Activated naive CD8-positive, alpha-beta T cell treated with anti-CD3 and anti-CD28 coated beads for 36 hours (primary cell): ENCODE measurements around the gene PDP2. TPM values are rescaled to one million over a fixed set of nuclear protein-coding genes. Genes with fewer than 3 reads are reported as not detected.
A peak's percentile ranks its signal among the peaks of the same experiment; 100 is the strongest.

ENCODE experiments used
- DNase-seq: peaks from one replicate; pipeline ENCODE4 v3.0.0; 2021
- H3K27ac Mint-ChIP-seq: one replicate; pipeline ENCODE4 v1.8.0; 2022; ENCODE audit warnings: mild to moderate bottlenecking, moderate library complexity, mixed read lengths
- H3K27me3 Mint-ChIP-seq: one replicate; pipeline ENCODE4 v1.8.0; 2022; ENCODE audit warnings: mild to moderate bottlenecking, mixed read lengths
- H3K36me3 Mint-ChIP-seq: one replicate; pipeline ENCODE4 v1.8.0; 2021; ENCODE audit warnings: mild to moderate bottlenecking, mixed read lengths
- H3K4me1 Mint-ChIP-seq: one replicate; pipeline ENCODE4 v1.8.0; 2021; ENCODE audit warnings: mixed read lengths
- H3K4me3 Mint-ChIP-seq: one replicate; pipeline ENCODE4 v1.8.0; 2022; ENCODE audit warnings: mild to moderate bottlenecking, moderate library complexity, mixed read lengths
- H3K9me3 Mint-ChIP-seq: one replicate; pipeline ENCODE4 v1.8.0; 2022; ENCODE audit warnings: mixed read lengths
- total RNA-seq, 2 experiments: library from RNA; stranded (reverse); gene quantifications; one replicate each; pipeline ENCODE4 v1.2.3, GENCODE V29; 2021

PDP2 gene
- total RNA-seq, 2 experiments from 2014 or later, result 25.5 to 25.9 TPM

- no peak for DNase-seq
- H3K27me3 Mint-ChIP-seq, result no peaks in the 10 kb centered on the region
- H3K27ac Mint-ChIP-seq, result no peak overlapping the region
- H3K4me1 Mint-ChIP-seq, result peaks cover 3% of the 10 kb centered on the region
- H3K36me3 Mint-ChIP-seq, result no peaks in the 10 kb centered on the region
- H3K4me3 Mint-ChIP-seq, result no peak overlapping the region
- no peaks in the 10 kb centered on the region for H3K9me3 Mint-ChIP-seq
These were observed 20.6 kb downstream of the PDP2 start for GRCh38 chr16:66900721-66901441.

DNA sequence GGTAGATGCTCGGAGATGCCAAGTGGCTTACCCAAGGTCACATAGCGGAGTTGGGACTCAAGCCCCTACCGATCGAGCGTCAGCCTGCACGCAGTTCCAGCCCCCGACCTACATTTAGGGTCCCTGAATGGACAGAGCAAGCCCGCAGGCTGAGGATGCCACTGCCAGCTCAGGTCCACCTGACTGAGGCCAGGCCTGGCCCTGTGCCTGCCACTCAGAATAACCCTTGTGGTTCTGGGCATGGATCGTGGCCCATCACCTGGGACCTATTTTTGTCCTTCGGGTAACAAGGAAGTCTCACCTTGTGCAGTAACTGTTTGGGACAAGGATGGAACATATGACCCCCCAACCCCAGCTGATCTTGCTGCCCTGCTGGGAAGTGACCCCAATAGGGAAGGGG lies 21.3 kb downstream of the PDP2 start:
- Mint-ChIP-seq H3K9me3 (no peaks in the 10 kb centered on the region), H3K4me3 (no peak overlapping the region), H3K27me3 (no peaks in the 10 kb centered on the region), H3K27ac (no peak overlapping the region), H3K36me3 (no peaks in the 10 kb centered on the region), H3K4me1 (peaks cover 4% of the 10 kb centered on the region)
- no peak for DNase-seq

DNA sequence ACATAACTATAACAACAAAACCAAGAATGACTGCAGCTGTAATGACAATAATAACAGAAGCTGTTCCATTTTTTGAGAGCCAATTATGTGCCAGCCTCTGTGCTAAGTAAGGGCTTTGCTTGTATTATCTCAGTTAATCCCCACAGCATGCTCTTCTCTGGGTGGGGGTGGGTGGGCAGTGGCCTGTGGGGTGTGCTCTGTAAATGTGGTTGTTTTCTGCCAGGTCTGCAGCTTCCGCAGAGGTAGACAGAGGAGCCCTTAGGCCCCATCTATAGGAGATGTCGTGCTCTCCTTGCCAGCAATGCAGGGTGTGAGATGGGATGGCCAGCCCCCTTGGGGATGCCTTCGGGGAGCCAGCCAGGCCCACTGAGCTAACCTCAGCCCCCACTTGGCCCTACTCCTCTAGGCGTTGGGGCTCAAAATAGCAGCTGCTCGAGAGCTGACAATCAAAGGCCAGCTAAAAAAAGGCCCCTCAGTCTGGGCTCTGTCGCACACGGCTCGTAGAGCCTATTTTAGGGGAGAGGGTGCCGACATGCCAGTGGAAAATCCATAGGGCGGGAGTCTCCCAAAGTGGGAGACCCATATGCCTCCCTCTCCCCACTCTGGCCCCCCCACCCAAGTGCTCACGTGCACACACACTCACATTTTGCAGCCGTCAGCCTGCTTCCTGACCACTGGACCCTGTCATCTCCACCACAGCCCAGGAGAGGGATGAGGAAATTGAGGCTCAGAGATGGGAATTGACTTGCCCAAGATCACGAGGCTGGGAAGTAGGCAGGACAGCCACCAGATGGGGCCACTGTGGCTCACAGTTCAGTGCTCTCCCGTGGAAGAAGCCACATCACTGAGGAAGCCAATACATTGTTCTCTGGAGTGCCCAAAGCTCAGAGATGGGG lies 22.6 kb downstream of the PDP2 start:
- no peak overlapping the region for H3K4me3 Mint-ChIP-seq
- H3K36me3 Mint-ChIP-seq, result no peaks in the 10 kb centered on the region
- H3K4me1 Mint-ChIP-seq, result peaks cover 4% of the 10 kb centered on the region
- H3K27me3 Mint-ChIP-seq, result no peaks in the 10 kb centered on the region
- H3K27ac Mint-ChIP-seq, result no peak overlapping the region
- H3K9me3 Mint-ChIP-seq, result no peaks in the 10 kb centered on the region
- DNase-seq, result no peak

GRCh38 chr16:66903544-66904427 lies 23.5 kb downstream of the PDP2 start:
- Mint-ChIP-seq H3K27me3 (no peaks in the 10 kb centered on the region), H3K4me3 (no peak overlapping the region), H3K4me1 (peaks cover 4% of the 10 kb centered on the region), H3K9me3 (no peaks in the 10 kb centered on the region), H3K27ac (no peak overlapping the region), H3K36me3 (no peaks in the 10 kb centered on the region)
- DNase-seq, result no peak

DNA sequence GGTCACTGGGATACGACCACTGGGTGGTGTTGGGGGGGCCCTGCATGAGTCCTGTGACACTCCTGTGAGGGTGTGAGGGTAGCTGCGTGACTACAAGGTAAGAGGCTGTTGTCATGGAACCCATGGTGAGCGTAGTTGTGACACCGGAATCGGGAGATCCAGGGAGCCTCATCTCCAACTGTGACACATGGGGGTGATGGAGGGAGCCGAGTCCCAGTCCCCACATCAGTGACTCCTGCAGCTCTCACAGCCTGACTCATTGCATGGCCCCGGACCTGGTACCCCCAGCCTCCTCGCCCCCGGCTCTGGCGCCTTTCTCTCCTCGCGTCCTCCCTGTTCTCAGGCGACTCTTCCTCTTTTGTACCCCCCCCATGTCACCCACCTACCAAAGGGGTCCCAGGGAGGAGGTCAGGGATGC lies 24.1 kb downstream of the PDP2 start:
- no peaks in the 10 kb centered on the region for H3K36me3 Mint-ChIP-seq
- peaks cover 4% of the 10 kb centered on the region for H3K4me1 Mint-ChIP-seq
- H3K9me3 Mint-ChIP-seq, result no peaks in the 10 kb centered on the region
- H3K4me3 Mint-ChIP-seq, result no peak overlapping the region
- no peak overlapping the region for H3K27ac Mint-ChIP-seq
- DNase-seq, result no peak
- no peaks in the 10 kb centered on the region for H3K27me3 Mint-ChIP-seq

GRCh38 chr16:66904846-66905632 lies 24.7 kb downstream of the PDP2 start:
- DNase-seq, result no peak
- Mint-ChIP-seq H3K4me1 (peaks cover 4% of the 10 kb centered on the region), H3K27ac (no peak overlapping the region), H3K27me3 (no peaks in the 10 kb centered on the region), H3K9me3 (no peaks in the 10 kb centered on the region), H3K36me3 (no peaks in the 10 kb centered on the region), H3K4me3 (no peak overlapping the region)

DNA sequence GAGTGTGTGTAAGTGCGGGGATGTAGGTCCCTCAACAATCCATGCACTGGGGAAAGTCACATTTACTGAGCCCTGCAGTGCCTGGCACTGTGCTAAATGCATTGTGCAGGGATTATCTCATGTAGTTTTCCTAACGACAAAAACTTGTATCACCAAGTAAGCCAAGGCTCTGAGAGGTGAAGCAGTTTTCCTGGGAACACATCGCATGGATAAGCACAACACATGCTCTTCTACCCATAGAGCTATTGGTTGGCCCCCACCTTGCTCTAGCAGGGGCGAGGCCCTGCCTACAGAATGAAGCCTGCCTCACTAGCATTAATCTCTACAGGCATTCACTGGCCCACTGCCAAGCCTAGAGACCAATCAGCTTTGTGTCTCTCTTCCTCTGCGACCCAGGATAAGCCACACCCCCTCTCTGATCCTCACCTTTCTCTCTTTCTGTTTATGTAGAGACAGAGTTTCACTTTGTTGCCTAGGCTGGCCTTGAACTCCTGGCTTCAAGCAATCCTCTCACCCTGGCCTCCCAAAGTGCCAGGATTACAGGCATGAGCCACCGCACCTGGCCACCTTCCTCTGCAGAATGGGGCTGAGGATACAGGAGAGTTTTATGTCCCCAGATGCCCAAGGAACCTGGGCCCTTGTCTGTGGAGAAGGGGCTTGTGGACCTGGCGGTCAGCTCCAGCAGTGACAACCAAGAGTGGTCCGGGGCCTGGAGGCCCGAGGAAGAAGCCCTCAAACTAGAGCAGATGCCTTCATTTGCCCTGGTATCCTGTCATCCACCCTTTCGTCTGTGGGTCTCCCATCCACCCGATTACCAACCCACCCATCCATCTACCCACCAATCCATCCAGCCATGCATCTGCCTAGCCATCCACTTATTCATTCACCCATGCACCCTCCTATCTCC lies 25.6 kb downstream of the PDP2 start:
- Mint-ChIP-seq H3K27me3 (no peaks in the 10 kb centered on the region), H3K4me3 (no peak overlapping the region), H3K9me3 (no peaks in the 10 kb centered on the region), H3K36me3 (no peaks in the 10 kb centered on the region), H3K27ac (no peak overlapping the region), H3K4me1 (peaks cover 4% of the 10 kb centered on the region)
- DNase-seq, result peak; percentile 46

GRCh38 chr16:66906916-66907836 lies 26.9 kb downstream of the PDP2 start:
- H3K27me3 Mint-ChIP-seq, result no peaks in the 10 kb centered on the region
- peaks cover 4% of the 10 kb centered on the region for H3K4me1 Mint-ChIP-seq
- H3K9me3 Mint-ChIP-seq, result no peaks in the 10 kb centered on the region

GRCh38 chr16:66908116-66908515 lies 27.8 kb downstream of the PDP2 start:
- Mint-ChIP-seq H3K4me3 (no peak overlapping the region), H3K27me3 (no peaks in the 10 kb centered on the region), H3K27ac (no peak overlapping the region), H3K9me3 (no peaks in the 10 kb centered on the region), H3K36me3 (no peaks in the 10 kb centered on the region), H3K4me1 (peaks cover 4% of the 10 kb centered on the region)
- no peak for DNase-seq

More at GRCh38 chr16:66906916-66907836, 26.9 kb downstream of the PDP2 start:
- Mint-ChIP-seq H3K27ac (no peak overlapping the region), H3K4me3 (no peak overlapping the region), H3K36me3 (no peaks in the 10 kb centered on the region)
- DNase-seq, result no peak

DNA sequence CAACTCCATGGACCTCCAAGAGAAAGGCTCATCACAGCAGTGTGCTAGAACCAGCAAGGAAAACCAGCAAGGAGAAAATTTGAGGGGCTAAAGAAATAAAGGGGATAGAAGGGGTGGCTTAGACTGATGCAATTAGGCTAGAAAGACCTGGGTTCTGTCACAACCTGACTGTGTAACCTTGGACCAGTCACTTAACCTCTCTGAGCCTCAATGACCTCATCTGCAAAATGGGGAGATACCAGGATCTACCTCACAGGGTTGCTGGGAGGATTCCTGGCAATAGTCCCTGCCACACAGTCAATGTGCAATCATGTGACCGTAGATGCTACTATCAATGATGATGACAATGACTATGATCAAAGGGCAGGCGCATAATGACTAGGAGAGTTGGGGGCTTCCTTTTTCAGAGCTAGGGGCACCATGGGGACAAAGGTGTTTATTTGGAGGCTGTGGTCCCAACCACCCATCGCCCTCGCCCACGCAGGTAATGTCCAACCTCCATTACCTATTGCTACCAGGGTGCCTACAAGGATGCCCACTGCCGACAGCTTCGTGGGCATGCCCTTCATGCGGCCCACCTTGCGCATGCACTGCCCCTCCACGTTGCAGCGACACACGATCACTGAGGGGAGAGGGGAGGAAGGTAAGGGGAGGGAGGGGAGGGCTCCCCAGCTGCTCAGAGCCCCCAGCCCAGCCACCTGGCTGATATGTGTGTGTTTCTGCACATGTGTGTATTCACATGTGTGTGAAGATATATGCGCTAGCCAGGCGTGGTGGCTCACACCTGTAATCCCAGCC lies 28.6 kb downstream of the PDP2 start:
- no peaks in the 10 kb centered on the region for H3K36me3 Mint-ChIP-seq
- H3K27me3 Mint-ChIP-seq, result no peaks in the 10 kb centered on the region
- no peak overlapping the region for H3K4me3 Mint-ChIP-seq
- H3K27ac Mint-ChIP-seq, result no peak overlapping the region
- no peak for DNase-seq
- H3K9me3 Mint-ChIP-seq, result no peaks in the 10 kb centered on the region
- H3K4me1 Mint-ChIP-seq, result peaks cover 4% of the 10 kb centered on the region

DNA sequence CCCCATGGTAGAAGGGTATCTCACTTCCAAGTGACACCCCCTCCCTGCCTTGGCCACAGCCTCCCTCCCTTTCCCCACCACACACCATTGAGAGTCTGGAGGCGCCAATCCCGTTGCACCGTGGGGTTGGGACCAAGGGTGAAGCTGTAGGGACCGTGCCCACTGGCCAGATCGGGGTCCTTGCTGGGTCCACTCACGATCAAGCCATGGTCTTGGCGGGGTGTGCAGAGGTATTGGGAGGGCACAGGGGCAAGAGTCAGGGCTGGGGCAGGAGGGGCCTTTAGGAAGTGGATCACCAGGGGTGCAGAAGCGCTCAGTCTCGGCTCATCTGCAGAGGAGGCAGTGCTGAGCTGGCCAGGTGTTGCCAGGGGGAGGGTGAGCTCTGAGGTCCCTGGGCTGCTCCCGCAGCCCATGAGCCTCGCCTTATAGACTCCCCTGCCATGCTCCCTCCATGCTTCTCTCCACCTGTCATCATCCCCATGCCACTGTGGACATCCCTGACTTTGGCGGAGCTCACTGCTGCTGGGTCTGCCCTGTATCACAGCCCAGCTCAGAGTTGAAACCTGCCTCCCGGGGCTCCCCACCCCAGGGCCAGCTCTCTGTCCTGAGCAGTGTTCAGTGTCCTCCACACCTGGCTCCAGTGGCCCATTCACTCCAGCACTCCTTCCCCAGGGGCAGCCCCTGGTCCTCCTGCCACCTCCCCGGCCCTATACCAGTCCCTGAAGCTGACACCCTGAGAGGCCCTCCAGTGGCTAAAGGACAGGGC lies 30.0 kb downstream of the PDP2 start:
- H3K9me3 Mint-ChIP-seq, result no peaks in the 10 kb centered on the region
- peaks cover 4% of the 10 kb centered on the region for H3K4me1 Mint-ChIP-seq
- no peak overlapping the region for H3K27ac Mint-ChIP-seq
- H3K27me3 Mint-ChIP-seq, result no peaks in the 10 kb centered on the region
- H3K36me3 Mint-ChIP-seq, result no peaks in the 10 kb centered on the region
- no peak overlapping the region for H3K4me3 Mint-ChIP-seq
- DNase-seq, result no peak
